Neural progenitor cell (in vitro differentiated cells): ENCODE results near the gene TNFSF18.

Source experiments
- EZH2 ChIP-seq: fragments of 200-600 bp; sonication (generic); IDR thresholded peaks from 2 replicates; pipeline ENCODE4 v1.6.1; 2017; ENCODE audit warnings: antibody characterized with exemption, mild to moderate bottlenecking, moderate library complexity
- TF ChIP-seq, protein P1 (sequence below): fragments of 200-600 bp; sonication (generic); IDR thresholded peaks from 2 replicates; pipeline ENCODE4 v1.5.1; 2017; ENCODE audit warnings: antibody characterized with exemption, mild to moderate bottlenecking

DNA sequence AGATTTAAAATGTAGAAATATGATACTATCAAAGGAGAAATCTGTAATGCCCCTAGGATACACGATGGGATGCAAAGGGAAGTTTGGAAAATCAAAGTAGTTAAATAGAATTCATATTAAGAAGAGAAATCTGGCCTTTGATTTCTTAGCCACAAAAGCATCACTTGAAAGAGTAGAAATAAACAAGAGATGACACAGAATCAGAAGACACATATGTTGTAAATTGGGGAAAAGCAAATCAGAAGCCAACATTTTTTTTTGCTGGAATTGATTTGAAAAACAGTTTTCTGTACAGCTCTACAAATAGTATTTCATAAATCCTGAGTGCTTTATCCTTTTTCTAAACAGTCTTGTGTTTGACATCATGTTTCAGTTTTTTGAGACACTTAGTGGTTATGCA lies 12.4 kb upstream of the TNFSF18 start:
- TF ChIP-seq, protein P1, sequence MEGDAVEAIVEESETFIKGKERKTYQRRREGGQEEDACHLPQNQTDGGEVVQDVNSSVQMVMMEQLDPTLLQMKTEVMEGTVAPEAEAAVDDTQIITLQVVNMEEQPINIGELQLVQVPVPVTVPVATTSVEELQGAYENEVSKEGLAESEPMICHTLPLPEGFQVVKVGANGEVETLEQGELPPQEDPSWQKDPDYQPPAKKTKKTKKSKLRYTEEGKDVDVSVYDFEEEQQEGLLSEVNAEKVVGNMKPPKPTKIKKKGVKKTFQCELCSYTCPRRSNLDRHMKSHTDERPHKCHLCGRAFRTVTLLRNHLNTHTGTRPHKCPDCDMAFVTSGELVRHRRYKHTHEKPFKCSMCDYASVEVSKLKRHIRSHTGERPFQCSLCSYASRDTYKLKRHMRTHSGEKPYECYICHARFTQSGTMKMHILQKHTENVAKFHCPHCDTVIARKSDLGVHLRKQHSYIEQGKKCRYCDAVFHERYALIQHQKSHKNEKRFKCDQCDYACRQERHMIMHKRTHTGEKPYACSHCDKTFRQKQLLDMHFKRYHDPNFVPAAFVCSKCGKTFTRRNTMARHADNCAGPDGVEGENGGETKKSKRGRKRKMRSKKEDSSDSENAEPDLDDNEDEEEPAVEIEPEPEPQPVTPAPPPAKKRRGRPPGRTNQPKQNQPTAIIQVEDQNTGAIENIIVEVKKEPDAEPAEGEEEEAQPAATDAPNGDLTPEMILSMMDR, result no peak
- no peak for TF ChIP-seq EZH2
